GM18909 (cell line): ENCODE results near the gene EPS8L3.

Experiments used
- ATAC-seq: cut with Tn5 transposase; IDR thresholded peaks from one replicate; pipeline ENCODE4 v1.9.1; 2021; ENCODE audit warnings: mild to moderate bottlenecking; ENCODE audit not compliant: unreplicated experiment, poor library complexity

Gene EPS8L3

DNA sequence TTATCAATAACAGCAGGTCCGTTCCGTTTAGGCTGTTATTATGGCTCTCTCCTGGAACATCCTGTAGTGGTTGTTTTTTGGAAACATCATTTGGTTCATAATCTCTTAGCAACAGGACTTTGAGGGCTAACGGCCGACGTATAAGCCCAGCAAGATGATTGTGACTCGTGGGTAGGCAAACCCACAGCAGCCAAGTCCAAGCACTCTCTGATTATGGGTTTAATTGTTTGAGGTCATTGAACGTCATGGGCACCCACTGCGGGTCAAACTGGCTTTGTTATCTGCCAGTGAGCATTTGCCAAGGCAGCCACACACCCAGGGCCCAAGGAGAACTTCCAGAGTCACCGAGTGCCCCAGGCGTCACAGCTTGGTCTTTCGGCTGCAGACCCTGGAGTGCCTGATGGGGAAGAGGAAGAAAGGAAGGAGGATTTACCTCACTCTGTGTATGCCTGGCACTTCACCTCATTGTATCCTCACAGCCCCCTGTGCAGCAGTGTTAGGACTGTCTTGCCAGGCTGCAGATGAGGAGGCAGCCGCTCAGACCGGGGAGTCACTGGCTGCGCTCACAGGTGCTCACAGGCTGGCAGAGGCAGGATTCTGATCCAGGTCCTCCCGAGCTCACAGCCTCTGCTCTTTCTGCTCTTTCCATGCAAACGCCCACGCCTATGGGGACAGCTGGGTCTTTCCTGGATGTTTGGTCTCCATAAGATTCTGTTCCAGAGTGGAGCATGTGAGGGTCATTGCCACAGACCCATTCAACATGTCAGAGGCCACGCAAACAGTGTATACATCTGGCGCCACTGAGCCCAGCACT is 30.8 kb upstream of the EPS8L3 start:
- ATAC-seq = no peak

DNA sequence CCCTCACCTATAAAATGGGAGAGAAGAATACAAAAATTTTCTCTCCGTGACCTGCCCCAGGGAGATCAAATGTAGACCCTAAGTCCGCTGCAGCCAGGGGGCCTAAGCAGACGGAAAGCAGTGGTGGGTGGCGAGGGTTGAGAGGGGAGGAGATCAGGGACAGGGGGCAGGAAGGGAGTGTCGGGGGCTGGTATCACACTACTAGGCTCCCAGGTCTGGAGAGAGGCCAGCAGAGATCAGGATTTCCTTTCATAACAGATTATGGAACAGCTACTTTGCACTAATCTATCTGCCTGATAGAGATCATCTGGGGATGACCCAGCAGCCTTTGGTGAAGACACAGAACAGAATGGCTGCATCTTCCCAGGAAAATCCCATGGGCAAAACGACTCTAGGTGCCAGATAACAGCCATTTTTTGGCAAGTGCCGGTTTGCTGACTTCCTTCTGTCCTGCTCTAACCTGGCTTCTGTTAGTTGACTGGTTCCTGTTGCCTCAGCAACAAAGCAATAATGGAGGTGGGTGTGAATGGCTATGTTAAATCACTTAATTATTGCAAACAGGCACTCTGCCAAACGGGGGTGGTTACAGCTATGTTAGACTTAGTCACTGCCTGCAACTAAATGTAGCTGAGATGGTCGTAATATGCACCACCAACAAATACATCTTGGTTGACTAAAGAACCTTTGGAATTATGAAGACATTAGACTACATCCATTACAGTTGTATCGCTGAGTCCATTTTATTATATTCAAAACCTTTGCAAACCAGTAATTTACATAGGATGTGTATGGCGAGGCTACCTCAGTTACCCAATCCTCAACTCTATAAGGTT is 30.0 kb upstream of the EPS8L3 start:
- no peak for ATAC-seq

DNA sequence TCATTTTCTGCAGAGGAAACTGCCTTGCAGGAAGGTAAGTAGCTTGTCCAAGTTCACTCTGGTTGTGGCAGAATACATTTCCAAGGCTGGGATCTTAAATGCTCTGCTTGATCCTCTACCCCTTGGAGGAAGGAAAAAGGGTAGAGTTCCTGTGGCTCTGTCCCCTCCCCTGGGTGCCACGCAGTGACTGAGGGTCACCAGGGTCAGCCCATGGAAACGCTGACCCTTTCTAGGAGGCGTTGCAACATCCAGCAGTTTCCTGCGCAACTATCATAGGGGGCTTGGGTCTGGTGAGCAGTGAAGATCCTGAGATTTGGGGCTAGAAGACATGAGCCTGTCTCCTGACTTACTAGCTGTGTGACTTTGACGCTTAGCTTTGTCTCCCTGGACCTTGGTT is 29.4 kb upstream of the EPS8L3 start:
- no peak for ATAC-seq

DNA sequence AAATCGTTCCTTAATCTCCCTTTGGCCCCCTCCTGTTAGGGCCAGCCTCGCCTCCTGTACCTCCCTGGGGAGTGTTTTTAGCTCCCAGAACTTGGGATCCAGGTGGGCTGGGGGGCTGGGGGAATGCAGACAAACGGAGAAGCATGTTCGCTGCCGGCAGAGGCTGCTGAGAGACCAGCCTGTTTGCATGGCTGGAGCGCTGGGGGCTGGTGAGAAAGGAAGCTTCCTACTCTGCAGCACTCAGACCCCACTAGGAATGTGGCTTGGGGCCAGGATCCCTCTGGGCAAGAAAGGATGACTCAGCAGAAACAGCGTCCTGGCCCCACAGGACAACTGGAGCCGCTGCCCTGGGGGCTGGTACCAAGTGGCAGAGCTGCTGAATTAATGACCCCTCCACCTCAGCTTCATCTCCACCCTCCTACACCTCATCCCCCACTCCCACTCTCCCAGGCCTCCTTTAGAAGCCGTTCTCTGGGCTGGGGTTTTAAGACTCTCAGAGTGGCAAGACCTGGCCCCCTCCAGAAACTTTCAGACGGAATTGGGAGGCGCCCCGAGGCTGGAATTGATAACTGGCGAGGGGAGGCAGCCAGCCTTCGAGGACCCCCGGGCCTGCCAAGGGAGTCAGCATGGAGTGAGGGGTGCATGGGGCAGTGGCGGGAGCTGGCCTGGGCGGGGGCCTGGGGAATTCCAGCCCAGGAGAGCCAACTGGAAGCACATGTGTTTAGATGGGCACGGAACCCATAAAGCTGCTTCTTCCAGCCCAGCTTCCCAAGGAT is 28.5 kb upstream of the EPS8L3 start:
- ATAC-seq = no peak

DNA sequence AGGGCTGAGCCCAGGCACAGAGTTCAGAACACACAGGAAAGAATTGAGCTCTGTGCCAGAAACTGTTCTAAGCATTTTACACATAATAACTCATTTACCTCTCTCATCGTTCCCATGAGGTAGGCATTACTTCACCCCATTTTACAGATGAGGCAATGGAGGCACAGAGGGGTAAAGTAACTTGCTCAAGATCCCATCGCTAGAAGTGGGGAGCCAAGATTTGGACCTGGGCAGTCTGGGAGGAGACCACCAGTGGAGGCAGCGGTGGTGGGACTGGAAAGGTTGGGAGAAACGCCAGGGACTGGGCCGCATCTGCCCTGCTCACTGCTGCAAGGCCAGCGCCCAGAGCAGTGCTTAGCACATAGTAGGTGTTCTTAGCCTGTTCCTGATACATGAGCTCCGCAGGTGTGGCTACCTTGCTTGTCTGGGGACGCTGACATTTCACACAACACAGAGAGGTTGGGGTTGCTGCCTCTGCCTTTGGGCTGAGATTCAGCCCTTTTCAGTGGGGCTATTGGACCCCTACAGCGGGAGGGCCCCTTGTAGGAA is 27.8 kb upstream of the EPS8L3 start:
- no peak for ATAC-seq

DNA sequence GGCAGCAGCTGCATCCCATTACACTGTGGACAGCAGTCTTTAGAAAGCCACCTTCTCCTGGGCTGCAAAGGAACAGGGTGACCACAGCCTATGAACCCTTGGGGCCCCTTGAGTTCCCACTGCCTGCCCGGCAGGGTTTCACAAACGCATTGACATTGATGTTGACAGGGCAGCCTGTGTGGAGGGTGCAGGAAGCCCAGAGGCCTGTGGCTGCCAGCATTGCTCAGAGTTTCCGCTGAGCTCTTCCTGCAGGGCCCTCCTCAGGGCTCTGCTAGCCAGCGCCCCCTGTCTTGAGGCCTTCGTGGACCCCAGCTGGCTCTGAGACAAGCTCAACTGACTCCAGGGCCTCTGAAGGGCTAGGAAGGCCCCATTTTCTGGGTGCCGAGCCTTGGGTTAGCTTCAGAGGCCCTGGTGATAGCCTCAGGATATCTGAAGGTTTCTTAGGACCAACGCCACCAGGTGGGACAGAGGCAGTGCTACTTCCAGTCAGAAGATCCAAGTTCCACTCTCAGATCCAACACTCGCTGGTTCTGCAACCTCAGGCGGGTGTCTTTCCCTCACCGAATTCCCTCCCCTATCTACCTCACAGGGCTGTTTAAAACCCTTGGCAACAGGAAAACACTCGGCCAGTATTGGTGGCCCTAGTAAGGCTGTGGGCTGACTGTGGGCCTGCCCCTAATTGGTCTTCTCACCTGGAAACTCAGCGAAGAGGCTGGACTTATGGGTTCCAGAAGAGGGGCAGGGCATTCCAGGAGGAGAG is 27.2 kb upstream of the EPS8L3 start:
- peak; percentile 83 for ATAC-seq

DNA sequence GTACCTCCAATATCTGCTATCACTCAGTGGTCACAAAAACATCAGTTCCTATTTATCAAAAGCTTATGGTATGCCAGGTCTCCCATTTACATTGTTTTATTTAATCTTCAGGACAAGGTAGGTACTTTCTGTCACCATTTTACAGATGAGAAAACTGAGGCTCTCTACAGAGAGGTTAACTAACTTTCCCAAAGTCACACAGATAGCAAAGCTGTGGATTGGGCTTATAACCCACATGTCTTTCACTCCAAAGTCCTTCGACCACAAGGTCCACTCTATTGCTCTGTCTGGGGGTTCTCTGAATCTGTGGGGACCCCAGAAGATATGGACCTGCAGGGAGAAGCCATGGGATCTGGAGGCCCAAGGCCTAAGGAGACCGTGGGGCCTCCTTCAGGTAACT is 26.6 kb upstream of the EPS8L3 start:
- ATAC-seq = no peak

DNA sequence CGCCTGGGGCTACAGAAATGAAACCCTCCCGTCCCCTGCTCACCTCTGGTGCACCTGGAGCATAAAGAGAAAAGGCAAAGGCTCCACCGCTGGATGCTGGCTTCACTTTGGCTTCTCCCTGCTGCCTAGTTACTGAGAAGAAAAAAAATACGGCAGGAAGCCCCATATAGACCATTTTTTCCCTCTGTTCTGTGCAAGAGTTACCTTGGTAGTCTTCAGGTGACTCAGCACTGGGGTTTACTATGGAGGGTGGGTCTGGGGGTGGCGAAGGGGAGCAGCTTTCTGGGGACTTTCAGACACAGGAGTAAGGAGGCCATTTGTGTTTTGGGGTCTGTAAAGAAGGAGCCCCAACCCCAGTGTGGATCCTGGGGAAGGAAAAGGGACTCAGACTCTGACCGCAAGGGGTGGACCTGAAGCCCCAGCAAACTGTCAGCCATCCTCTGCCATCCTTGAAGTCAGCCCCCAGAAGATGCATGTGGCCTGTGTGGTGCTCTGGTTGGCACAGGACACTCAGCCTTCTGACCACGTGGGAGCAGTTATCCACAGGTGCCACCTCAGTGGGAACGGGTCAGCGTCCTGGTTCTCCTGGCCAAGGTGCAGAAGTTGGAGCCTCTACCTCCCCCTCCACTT is 25.9 kb upstream of the EPS8L3 start:
- ATAC-seq = no peak

DNA sequence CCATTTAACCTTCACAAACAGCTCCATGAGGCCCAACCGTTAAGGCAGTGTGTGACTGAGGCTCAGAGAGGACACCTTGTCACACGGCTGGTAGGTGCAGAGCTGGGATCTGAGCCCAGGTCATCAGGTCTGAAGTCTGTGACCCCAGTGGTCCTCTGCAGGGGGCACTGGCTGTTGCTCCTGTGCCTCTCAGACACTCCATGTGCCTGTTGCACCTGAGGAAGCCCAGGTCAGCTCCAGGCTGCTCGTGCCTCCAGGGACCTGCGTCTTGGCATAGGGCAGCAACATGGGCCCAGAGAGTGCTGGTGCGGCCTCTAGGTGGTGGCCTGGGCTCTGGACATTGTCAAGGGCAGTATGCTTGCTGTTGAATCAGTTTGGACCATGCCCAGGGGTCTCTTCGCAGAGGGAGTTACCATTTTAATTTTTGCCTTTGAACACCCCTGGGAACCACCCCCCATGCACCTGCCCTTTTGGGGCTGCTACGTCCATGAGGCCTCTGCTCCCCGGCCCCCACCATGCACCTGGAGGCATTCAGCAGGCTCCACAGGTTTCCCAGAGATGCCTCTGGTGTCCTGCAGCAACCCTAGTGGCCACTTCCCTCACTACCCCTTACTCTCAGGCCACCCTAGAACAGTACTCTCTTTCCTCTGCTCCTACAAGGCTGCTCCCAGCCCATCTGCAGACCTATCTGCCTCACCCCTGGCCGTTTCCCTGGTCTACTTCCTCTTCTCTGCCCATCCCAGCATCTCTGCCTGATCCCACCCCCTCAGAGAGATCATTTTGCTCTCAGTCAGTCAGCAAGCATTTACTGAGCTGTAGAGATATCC is 25.2 kb upstream of the EPS8L3 start:
- no peak for ATAC-seq

DNA sequence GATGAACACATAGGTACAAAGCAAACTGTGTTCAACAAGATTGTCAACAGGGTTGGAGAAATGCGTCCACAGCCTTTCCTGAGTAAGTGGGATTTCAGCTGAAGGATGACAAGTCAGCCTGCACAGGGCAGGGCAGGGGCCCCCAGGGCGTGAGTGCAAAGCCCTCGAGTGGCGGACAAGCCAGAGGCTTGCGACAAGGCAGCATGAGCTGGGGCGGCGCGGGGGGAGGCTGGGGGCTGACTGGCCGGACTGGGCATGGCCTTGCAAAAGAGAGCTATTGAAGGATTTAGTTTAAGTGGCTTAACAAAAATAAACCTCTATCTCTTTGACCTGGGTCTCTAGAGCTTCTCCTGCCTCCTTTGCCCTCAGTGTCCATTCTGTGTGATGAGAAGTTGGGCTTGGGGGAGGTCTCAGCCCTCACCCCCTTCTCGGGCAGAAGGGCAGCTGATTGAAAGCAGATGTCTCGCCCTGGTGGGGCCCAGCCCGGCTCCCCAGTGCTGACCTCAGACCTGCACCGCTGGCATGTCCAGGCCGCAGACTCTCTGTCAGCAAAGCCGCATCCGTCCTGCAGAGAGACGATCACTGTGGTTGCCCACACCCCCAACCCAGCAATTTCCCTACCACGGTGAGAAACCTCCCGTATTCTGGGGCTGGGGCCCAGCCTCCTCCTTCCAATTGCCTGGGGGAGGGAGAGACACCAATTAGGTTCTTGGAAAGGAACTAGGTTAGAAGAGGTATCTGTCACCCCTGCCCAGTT is 24.3 kb upstream of the EPS8L3 start:
- ATAC-seq = no peak

DNA sequence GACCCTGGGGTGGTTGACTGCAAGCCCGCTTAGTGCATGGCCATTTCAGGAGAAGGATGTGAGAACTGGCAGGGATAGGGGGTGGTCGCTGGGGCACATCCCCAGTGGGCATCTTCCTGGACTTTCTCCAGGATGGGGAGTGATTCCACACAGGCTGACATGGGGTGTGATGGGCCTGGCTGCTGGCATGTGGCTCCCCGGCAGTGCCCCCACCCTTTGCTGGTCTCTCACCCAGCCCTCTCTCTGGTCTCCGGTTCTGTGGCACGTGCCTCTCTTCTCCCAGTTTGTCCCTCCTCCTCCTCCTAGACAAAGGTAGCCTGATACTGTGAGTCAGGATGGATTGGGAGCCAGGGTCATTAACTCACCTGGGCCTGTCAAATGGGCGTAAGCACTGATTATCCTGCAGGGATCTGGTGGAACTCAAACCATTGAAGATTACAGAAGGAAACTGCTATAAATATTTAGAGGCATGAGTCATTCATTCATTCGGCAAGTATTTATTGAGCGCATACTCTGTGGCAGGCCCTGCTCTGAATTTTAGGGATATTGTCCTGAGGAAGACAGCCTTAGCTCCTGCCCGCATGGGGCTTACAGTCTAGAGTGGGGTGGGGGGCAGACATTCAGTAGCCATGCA is 23.6 kb upstream of the EPS8L3 start:
- no peak for ATAC-seq

DNA sequence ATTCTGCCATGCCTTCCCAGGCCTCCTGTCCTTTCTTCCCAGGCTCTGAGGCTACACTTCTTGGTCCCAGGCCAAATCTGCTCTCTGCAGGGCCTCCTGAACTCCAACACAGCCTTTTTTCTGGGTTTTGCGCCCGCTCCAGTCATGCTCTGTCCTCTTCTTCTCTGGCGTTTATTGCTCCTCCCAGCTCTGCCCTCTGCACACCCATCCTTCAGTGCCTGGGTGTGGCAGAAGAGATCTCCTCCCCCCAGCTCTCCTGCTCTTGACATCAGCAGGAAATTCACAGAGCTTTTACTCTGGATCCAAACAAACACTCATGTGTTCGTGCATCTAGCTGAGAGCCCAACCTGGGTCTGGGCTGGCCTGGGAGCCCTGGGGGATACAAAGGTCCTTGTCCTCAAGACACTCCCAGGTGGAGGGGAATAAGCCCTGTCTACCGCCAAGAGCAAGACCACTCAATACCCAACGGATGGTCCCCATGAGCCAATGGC is 22.9 kb upstream of the EPS8L3 start:
- no peak for ATAC-seq

DNA sequence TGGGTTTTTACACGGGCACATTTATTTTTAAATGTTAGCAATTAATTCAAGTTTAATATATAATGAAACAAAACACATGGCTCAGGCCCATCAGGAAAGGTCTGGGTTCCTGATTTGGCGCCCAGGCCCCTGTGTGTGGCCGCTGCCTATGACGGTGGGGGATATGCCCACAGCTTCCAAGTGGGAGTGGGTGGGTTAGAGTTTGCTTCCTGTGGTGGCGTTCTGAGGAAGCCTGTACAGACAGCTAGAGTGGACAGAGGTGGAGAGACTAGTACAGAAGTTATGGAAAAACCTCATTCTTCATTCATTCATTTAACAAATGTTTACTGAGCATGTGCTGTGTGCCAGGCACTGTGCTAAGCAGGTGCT is 22.4 kb upstream of the EPS8L3 start:
- ATAC-seq = no peak

DNA sequence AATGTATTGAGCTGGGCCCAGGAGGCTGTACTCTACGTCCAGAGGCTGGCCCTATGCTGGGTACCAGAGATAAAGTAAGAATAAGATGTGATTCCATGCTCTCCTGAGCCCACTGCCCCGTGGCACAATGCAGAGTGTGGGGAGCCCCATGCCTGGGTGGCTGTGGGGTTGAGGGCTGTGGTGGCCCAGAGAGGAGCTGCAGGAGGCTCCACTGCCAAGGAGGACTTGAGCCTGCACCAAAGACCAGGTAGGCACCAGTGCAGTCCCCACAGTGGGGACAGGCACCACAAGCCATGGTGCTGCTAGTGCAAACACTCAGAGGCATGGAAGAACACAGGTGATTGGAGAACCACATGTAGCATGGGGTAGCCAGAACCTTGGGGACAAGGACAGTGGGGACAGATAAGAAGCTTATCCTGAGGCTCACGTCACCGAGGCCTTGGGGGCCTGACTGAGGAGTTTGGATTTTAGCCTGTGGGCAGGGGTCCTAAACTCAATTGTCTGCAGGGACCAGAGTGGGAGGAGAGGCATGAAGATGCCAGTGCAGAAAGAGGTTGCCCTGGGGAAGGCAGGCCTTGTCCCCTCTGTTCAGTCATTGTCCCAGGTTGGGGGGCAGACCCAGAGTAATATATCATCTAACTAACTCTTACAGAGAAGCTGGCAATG is 21.9 kb upstream of the EPS8L3 start:
- ATAC-seq = no peak

DNA sequence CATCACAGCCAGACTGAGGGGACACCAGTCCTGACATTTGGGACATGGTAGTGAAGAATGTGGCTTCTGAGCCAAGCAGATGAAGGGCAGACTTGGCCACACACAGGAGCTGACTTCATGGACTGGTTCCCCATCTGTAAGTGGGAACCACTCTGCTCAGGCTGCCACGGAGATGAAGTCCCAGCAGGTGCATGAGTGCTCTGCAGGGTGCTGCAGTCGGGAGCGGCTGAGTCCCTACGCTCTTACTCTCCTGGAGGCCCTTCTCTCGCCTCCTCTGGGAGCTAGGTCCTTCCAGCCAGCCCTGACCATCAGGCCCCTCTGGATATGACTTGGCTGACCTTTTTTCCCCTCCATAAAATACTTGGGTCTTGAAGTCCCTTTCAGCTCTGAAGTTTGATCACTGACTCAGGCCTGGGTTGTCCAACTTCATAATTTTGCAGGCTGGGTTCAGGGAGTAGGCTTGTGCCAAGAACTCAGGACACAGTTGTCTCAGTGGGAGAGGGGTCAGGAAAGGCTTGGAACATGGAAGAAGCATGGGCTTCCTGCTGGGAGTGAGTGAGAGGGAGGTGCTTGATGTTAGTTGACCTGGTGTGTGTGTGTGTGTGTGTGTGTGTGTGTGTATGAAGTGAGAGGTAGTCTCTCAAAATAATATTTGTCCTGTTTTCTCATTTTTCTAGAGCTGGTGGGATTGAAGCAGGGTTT is 21.0 kb upstream of the EPS8L3 start:
- ATAC-seq = no peak

DNA sequence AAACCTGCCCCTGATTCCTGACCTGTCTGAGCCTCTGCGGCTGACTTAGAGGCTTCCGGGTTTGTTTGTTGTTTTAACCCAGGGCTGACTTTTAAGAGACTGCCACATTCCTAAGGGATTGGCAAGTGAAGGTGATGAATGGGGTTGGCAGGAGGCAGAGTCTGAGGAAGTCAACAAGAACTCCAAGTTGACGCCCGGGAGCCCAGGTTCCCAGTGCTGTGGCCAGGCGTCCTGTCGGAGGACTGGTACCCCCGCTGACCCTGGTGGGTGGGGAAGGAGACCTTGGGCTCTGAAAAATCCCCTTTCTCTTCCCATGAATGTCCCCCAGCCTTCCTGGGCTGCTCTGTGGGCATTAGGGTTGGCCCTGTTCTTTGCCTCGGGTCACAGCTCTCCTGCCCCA is 19.7 kb upstream of the EPS8L3 start:
- no peak for ATAC-seq
